HG02840 (cell line): ENCODE results near the gene CDK4.
"Not testable (repeated sequence)": the region's sequence is repeated elsewhere in the genome, so short reads cannot be mapped to it uniquely, and the experiment has no call there.

Experiments used
- ATAC-seq: cut with Tn5 transposase; IDR thresholded peaks from one replicate; pipeline ENCODE4 v1.9.1; 2021; ENCODE audit warnings: mild to moderate bottlenecking, moderate library complexity, moderate number of reproducible peaks; ENCODE audit not compliant: unreplicated experiment, low FRiP score

Gene CDK4

GRCh38 chr12:57751788-57752667, at the start of gene CDK4:
TSS of gene CDK4 (minus strand) at chr12:57752310. CDS start at chr12:57751717, 593 bp downstream.
- ATAC-seq: peak; percentile 70

GRCh38 chr12:57800965-57801364, 48.9 kb upstream of the CDK4 start:
- no peak for ATAC-seq

GRCh38 chr12:57797933-57798332, 45.8 kb upstream of the CDK4 start:
- no peak for ATAC-seq

- ATAC-seq: no peak
Measured at GRCh38 chr12:57796996-57797395, 44.9 kb upstream of the CDK4 start.

- no peak for ATAC-seq
Measured at GRCh38 chr12:57795354-57795753, 43.2 kb upstream of the CDK4 start.

GRCh38 chr12:57793920-57794319, 41.8 kb upstream of the CDK4 start:
- ATAC-seq: no peak

GRCh38 chr12:57783861-57784260, 31.8 kb upstream of the CDK4 start:
- no peak for ATAC-seq

GRCh38 chr12:57783466-57783801, 31.3 kb upstream of the CDK4 start:
- ATAC-seq: no peak

- ATAC-seq: peak; percentile 84
Measured at GRCh38 chr12:57782608-57783465, 30.7 kb upstream of the CDK4 start, which contains the start of gene TSFM. TSS of gene TSFM (plus strand) at chr12:57782787. CDS start at chr12:57782802, 15 bp downstream.

- ATAC-seq: no peak
Measured at GRCh38 chr12:57782243-57782607, 30.1 kb upstream of the CDK4 start.

- ATAC-seq: no peak
Measured at GRCh38 chr12:57781801-57782200, 29.7 kb upstream of the CDK4 start.

GRCh38 chr12:57781244-57781643, 29.1 kb upstream of the CDK4 start:
- ATAC-seq: no peak

GRCh38 chr12:57780284-57780897, 28.3 kb upstream of the CDK4 start:
- no peak for ATAC-seq

- no peak for ATAC-seq
Measured at GRCh38 chr12:57779736-57780135, 27.6 kb upstream of the CDK4 start.

- no peak for ATAC-seq
Measured at GRCh38 chr12:57777911-57778310, 25.8 kb upstream of the CDK4 start.

- no peak for ATAC-seq
Measured at GRCh38 chr12:57777367-57777766, 25.3 kb upstream of the CDK4 start.

- no peak for ATAC-seq
Measured at GRCh38 chr12:57776247-57776587, 24.1 kb upstream of the CDK4 start.

- no peak for ATAC-seq
Measured at GRCh38 chr12:57775563-57776246, 23.6 kb upstream of the CDK4 start.

- ATAC-seq: no peak
Measured at GRCh38 chr12:57775044-57775443, 22.9 kb upstream of the CDK4 start.

- ATAC-seq: not testable (repeated sequence)
Measured at GRCh38 chr12:57774634-57775033, 22.5 kb upstream of the CDK4 start.
